HepG2 (cell line): ENCODE data around the gene CMTM1. TPM values are rescaled to one million over a fixed set of nuclear protein-coding genes. Genes with fewer than 3 reads are reported as not detected.
A peak's percentile ranks its signal among the peaks of the same experiment; 100 is the strongest.

Experiments
- ADNP ChIP-seq: sonication (generic); formaldehyde crosslinking; IDR thresholded peaks from 2 replicates; pipeline ENCODE4 v1.4.0; 2020; ENCODE audit warnings: missing genetic modification reagents
- ATF7-NPFF ChIP-seq: sonication (generic); formaldehyde crosslinking; IDR thresholded peaks from 2 replicates; pipeline ENCODE4 v1.8.1; 2023; ENCODE audit warnings: mild to moderate bottlenecking, low read depth, missing genetic modification reagents, moderate library complexity
- CHCHD3 ChIP-seq: sonication (generic); formaldehyde crosslinking; IDR thresholded peaks from 2 replicates; pipeline ENCODE4 v1.8.0; 2022; ENCODE audit warnings: mild to moderate bottlenecking, missing genetic modification reagents, moderate library complexity
- GFI1 ChIP-seq: sonication (generic); formaldehyde crosslinking; IDR thresholded peaks from 2 replicates; pipeline ENCODE4 v1.5.0; 2020; ENCODE audit warnings: missing genetic modification reagents, mild to moderate bottlenecking, borderline replicate concordance
- HMGXB3 ChIP-seq: sonication (generic); formaldehyde crosslinking; IDR thresholded peaks from 2 replicates; pipeline ENCODE4 v1.4.0; 2020; ENCODE audit warnings: missing genetic modification reagents, borderline replicate concordance
- HNF4A ChIP-seq: sonication (generic); formaldehyde crosslinking; IDR thresholded peaks from 2 replicates; pipeline ENCODE4 v1.4.0; 2020; ENCODE audit warnings: missing genetic modification reagents
- MTA3 ChIP-seq: sonication (generic); formaldehyde crosslinking; IDR thresholded peaks from 2 replicates; pipeline ENCODE4 v1.4.0; 2020; ENCODE audit warnings: missing genetic modification reagents
- NFE2 ChIP-seq: sonication (generic); formaldehyde crosslinking; IDR thresholded peaks from 2 replicates; pipeline ENCODE4 v1.4.0; 2020; ENCODE audit warnings: missing genetic modification reagents
- NFE2L1 ChIP-seq: sonication (generic); formaldehyde crosslinking; IDR thresholded peaks from 2 replicates; pipeline ENCODE4 v1.4.0; 2020; ENCODE audit warnings: missing genetic modification reagents, mild to moderate bottlenecking, borderline replicate concordance
- NONO ChIP-seq, 2 experiments: fragments of 450-650 bp in 1 of 2; sonication (generic) in 1 of 2; formaldehyde crosslinking in 1 of 2; IDR thresholded peaks in 1 of 2; conservative IDR thresholded peaks in 1 of 2; 2 replicates each; pipeline versions ENCODE4 v1.6.1 to v1.8.0; 2017 to 2022; ENCODE audit warnings: mild to moderate bottlenecking in 1 of 2, missing genetic modification reagents in 1 of 2, moderate library complexity in 1 of 2
- NPAS2 ChIP-seq: sonication (generic); formaldehyde crosslinking; IDR thresholded peaks from 2 replicates; pipeline ENCODE4 v1.8.0; 2022; ENCODE audit warnings: mild to moderate bottlenecking, missing genetic modification reagents, borderline replicate concordance
- NR0B2 ChIP-seq: sonication (generic); formaldehyde crosslinking; IDR thresholded peaks from 2 replicates; pipeline ENCODE4 v1.4.0; 2020; ENCODE audit warnings: mild to moderate bottlenecking, missing genetic modification reagents
- RARG ChIP-seq: sonication (generic); formaldehyde crosslinking; IDR thresholded peaks from 2 replicates; pipeline ENCODE4 v1.4.0; 2020; ENCODE audit warnings: low read depth, mild to moderate bottlenecking, missing genetic modification reagents
- SP2 ChIP-seq: sonication (generic); formaldehyde crosslinking; IDR thresholded peaks from 2 replicates; pipeline ENCODE4 v1.5.1; 2020; ENCODE audit warnings: mild to moderate bottlenecking, missing genetic modification reagents
- TEF ChIP-seq: sonication (generic); formaldehyde crosslinking; IDR thresholded peaks from 2 replicates; pipeline ENCODE4 v1.5.0; 2020; ENCODE audit warnings: missing genetic modification reagents
- ZMYM3 ChIP-seq: sonication (generic); formaldehyde crosslinking; IDR thresholded peaks from 2 replicates; pipeline ENCODE4 v1.5.1; 2020; ENCODE audit warnings: mild to moderate bottlenecking, missing genetic modification reagents
- ZMYM4 ChIP-seq: sonication (generic); formaldehyde crosslinking; IDR thresholded peaks from 2 replicates; pipeline ENCODE4 v1.8.1; 2023; ENCODE audit warnings: mild to moderate bottlenecking, missing genetic modification reagents
- ZNF160 ChIP-seq: sonication (generic); formaldehyde crosslinking; IDR thresholded peaks from 2 replicates; pipeline ENCODE4 v1.8.0; 2022; ENCODE audit warnings: mild to moderate bottlenecking, inconsistent platforms, missing genetic modification reagents
- ZSCAN12 ChIP-seq: sonication (generic); formaldehyde crosslinking; IDR thresholded peaks from 2 replicates; pipeline ENCODE4 v1.9.0; 2021; ENCODE audit warnings: mild to moderate bottlenecking, missing genetic modification reagents
- polyA plus RNA-seq, 8 experiments: library from polyadenylated mRNA; depleted of rRNA in 3 of 8; stranded (reverse) in 7 of 8; unstranded in 1 of 8; fragments of >200 nt; fragmentation: Illumina TruSeq in 4 of 8; extraction: Trizol in 4 of 8; gene quantifications; 2 replicates each; pipeline versions ENCODE4 v1.2.1 to v1.2.3, GENCODE V29; 2011 to 2016; ENCODE audit warnings: low read depth in 4 of 8, missing spikeins in 1 of 8, mixed read lengths in 1 of 8; ENCODE audit not compliant: insufficient read depth in 1 of 8
- total RNA-seq, 5 experiments: library from RNA; depleted of rRNA; stranded (reverse); fragments of >200 nt; fragmentation: Illumina TruSeq; extraction: Trizol; gene quantifications; 2 replicates each; pipeline ENCODE4 v1.2.3, GENCODE V29; 2016; ENCODE audit warnings: low read depth in 1 of 5
- TF ChIP-seq, protein P1 (sequence below): sonication (generic); formaldehyde crosslinking; conservative IDR thresholded peaks from 2 replicates; pipeline ENCODE4 v1.4.0; 2020; ENCODE audit warnings: missing genetic modification reagents
- TF ChIP-seq, protein P2 (sequence below): sonication (generic); formaldehyde crosslinking; IDR thresholded peaks from 2 replicates; pipeline ENCODE4 v1.9.0; 2021; ENCODE audit warnings: missing genetic modification reagents, borderline replicate concordance

CMTM1 gene
- total and polyA plus RNA-seq, 2 of the 13 experiments (the other 11 are each of a cell fraction or from before 2014, with no cell fraction given) = 1.7 to 2.9 TPM

DNA sequence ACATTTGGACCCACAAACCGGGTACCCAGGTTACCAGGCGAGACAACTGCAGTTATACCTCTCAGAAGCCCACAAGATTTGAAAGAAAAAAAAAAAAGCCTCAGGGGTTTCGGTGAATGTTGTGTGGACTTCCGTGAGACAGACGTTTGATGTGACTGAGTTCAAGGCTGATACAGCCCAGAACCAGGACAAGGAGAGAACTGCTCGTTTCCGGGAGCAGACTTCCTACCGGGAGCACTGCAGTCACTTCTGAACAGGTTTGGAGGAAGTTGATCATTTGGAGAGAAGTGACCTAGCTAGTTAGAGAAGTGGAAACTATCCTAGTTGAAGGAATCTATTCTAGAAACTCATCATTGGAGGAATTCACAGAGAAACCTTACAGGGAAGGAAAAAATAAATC is 13.0 kb upstream of the CMTM1 start (continued):
- TF ChIP-seq, protein P1, sequence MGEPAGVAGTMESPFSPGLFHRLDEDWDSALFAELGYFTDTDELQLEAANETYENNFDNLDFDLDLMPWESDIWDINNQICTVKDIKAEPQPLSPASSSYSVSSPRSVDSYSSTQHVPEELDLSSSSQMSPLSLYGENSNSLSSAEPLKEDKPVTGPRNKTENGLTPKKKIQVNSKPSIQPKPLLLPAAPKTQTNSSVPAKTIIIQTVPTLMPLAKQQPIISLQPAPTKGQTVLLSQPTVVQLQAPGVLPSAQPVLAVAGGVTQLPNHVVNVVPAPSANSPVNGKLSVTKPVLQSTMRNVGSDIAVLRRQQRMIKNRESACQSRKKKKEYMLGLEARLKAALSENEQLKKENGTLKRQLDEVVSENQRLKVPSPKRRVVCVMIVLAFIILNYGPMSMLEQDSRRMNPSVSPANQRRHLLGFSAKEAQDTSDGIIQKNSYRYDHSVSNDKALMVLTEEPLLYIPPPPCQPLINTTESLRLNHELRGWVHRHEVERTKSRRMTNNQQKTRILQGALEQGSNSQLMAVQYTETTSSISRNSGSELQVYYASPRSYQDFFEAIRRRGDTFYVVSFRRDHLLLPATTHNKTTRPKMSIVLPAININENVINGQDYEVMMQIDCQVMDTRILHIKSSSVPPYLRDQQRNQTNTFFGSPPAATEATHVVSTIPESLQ = no peak
- TF ChIP-seq NONO (IDR thresholded peaks at IDR 0.05) = no peak
- TF ChIP-seq NONO (CRISPR knock-in tag; conservative IDR thresholded peaks at IDR 0.05) = no peak
- no peak for TF ChIP-seq NR0B2 (CRISPR knock-in tag)
- TF ChIP-seq RARG = no peak
- TF ChIP-seq MTA3 (CRISPR knock-in tag) = no peak
- TF ChIP-seq GFI1 (CRISPR knock-in tag) = no peak
- TF ChIP-seq SP2 (CRISPR knock-in tag) = no peak
- TF ChIP-seq ADNP (CRISPR knock-in tag) = no peak
- no peak for TF ChIP-seq NFE2 (CRISPR knock-in tag)
- TF ChIP-seq ZNF160 (CRISPR knock-in tag) = 0 out of 2 replicates have a peak, but pooled peaks have one; percentile 71
- TF ChIP-seq ZMYM4 (CRISPR knock-in tag) = no peak
- no peak for TF ChIP-seq HMGXB3 (CRISPR knock-in tag)
- no peak for TF ChIP-seq TEF (CRISPR knock-in tag)
- no peak for TF ChIP-seq NPAS2
- no peak for TF ChIP-seq ATF7-NPFF (CRISPR knock-in tag)
- no peak for TF ChIP-seq ZSCAN12 (CRISPR knock-in tag)
- TF ChIP-seq, protein P2, sequence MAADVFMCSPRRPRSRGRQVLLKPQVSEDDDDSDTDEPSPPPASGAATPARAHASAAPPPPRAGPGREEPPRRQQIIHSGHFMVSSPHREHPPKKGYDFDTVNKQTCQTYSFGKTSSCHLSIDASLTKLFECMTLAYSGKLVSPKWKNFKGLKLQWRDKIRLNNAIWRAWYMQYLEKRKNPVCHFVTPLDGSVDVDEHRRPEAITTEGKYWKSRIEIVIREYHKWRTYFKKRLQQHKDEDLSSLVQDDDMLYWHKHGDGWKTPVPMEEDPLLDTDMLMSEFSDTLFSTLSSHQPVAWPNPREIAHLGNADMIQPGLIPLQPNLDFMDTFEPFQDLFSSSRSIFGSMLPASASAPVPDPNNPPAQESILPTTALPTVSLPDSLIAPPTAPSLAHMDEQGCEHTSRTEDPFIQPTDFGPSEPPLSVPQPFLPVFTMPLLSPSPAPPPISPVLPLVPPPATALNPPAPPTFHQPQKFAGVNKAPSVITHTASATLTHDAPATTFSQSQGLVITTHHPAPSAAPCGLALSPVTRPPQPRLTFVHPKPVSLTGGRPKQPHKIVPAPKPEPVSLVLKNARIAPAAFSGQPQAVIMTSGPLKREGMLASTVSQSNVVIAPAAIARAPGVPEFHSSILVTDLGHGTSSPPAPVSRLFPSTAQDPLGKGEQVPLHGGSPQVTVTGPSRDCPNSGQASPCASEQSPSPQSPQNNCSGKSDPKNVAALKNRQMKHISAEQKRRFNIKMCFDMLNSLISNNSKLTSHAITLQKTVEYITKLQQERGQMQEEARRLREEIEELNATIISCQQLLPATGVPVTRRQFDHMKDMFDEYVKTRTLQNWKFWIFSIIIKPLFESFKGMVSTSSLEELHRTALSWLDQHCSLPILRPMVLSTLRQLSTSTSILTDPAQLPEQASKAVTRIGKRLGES (CRISPR knock-in tag) = no peak
- TF ChIP-seq ZMYM3 (CRISPR knock-in tag) = no peak
- no peak for TF ChIP-seq CHCHD3 (CRISPR knock-in tag)
- TF ChIP-seq NFE2L1 (CRISPR knock-in tag) = no peak
- TF ChIP-seq HNF4A (CRISPR knock-in tag) = no peak
